HPDE6-E6E7 (cell line): Measurements from ENCODE around the gene LY6G5C.

Experiments used
- DNase-seq: peaks from one replicate; pipeline ENCODE4 v3.0.0; 2011; ENCODE audit warnings: missing footprints; ENCODE audit errors: extremely low spot score

The LY6G5C gene

GRCh38 chr6:31641370-31641769, 39.5 kb downstream of the LY6G5C start:
- no peak for DNase-seq

- no peak for DNase-seq
Observed at GRCh38 chr6:31640612-31641011, 40.3 kb downstream of the LY6G5C start.

DNA sequence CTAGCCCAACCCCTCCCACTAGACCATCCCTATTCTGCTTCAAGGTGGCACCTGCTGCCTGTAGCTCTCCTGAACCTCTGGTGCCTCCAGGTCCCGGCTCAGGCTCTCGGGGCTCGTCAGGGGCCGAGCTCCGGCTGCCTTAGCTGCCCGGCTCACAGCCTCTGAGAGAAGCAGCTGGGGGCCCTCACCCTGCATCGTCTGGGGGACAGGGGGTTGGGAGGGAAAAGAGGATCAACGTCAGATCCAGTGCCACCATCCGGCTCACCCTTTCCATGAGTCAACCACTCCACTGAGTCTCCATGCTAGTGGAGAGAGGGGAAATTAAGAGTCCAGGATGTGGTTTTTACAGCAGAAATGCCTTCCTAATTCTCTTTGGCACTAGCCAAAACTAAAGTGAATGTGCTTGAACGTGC, 41.4 kb downstream of the LY6G5C start:
- no peak for DNase-seq

DNA sequence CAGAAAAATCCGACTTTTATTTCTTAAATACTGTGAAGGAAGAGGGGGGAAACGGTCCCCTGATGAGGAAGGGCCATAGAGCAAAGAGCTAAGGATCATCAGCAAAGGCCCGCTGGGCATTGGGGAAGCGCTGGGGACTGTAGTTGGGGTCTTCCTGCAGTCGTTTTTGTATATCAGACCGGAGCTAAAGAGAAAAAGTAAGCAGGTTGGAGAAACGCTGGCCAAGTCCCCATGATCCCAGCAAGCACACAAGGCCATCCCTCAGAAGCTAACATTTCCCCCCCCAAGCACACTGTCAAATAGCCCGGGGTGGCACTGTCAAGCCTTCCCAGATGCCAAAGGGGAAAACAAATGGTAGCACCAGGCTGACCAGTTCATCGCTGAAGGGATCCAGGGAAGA, 41.8 kb downstream of the LY6G5C start:
- no peak for DNase-seq

GRCh38 chr6:31636698-31637596, 43.9 kb downstream of the LY6G5C start:
- DNase-seq = no peak

GRCh38 chr6:31634969-31635575, 45.8 kb downstream of the LY6G5C start:
- DNase-seq = no peak

DNA sequence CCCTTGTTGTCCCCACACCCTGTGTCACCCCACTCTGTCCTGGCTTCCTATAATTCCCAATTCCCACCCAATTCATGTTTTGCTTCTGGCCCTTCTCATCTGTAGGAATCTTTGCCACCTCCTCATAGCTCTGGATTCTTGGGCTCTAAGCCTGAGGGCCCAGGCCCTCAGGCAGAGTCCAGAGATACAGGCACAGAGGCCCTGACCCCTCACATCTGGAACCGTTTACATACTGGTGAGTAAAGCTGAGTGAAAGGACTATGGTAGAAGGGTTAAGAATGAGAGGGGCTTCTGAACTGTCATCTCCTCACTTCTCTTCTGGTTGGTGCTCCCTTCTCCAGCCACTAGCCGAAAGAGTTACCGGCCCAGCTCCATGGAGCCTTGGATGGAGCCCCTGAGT, 46.7 kb downstream of the LY6G5C start:
- no peak for DNase-seq

GRCh38 chr6:31633447-31633846, 47.4 kb downstream of the LY6G5C start:
- no peak for DNase-seq

- no peak for DNase-seq
Observed at GRCh38 chr6:31632279-31632946, 48.5 kb downstream of the LY6G5C start.

GRCh38 chr6:31631681-31632278, 49.1 kb downstream of the LY6G5C start:
- DNase-seq = no peak

DNA sequence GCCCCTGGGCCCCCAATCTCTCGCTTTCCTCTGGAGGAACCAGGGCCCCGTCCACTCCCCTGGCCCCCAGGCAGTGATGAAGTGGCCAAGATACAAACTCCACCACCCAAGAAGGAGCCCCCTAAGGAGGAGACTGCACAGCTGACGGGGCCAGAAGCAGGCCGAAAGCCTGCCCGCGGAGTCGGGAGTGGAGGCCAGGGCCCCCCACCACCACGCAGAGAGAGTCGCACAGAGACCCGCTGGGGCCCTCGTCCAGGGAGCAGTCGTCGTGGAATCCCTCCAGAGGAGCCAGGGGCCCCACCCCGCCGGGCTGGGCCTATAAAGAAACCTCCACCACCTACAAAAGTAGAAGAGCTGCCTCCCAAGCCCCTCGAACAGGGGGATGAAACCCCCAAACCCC, 49.7 kb downstream of the LY6G5C start:
- DNase-seq = no peak

DNA sequence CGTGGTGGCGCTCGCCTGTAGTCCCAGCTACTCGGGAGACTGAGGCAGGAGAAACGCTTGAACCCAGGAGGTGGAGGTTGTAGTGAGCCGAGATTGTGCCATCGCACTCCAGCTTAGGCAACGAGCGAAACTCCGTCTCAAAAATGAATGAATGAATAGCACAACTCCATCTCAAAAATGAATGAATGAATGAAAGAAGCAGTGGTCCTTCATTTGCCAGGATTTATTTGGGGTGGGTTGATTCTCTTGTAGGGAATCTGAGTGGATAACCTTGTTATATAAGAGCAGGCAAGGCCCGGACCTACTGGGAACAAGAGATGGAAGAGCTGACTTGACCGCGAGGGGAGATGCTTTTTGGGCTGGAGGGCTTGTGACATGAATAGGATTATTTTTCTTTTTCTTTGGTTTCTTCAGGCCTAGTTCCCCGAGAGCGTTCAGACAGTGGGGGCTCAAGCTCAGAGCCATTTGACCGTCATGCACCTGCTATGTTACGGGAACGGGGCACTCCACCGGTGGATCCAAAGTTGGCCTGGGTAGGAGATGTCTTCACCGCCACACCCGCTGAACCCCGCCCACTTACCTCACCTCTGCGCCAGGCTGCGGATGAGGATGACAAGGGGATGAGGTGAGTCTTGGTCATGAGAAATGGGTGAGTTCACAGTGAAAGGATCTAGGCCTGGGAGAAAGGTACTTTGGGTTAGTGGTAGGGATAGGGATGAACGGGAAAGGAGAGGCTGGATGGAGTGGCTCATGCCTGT, 50.5 kb downstream of the LY6G5C start:
- no peak for DNase-seq

- no peak for DNase-seq
Observed at GRCh38 chr6:31629014-31629413, 51.9 kb downstream of the LY6G5C start.

DNA sequence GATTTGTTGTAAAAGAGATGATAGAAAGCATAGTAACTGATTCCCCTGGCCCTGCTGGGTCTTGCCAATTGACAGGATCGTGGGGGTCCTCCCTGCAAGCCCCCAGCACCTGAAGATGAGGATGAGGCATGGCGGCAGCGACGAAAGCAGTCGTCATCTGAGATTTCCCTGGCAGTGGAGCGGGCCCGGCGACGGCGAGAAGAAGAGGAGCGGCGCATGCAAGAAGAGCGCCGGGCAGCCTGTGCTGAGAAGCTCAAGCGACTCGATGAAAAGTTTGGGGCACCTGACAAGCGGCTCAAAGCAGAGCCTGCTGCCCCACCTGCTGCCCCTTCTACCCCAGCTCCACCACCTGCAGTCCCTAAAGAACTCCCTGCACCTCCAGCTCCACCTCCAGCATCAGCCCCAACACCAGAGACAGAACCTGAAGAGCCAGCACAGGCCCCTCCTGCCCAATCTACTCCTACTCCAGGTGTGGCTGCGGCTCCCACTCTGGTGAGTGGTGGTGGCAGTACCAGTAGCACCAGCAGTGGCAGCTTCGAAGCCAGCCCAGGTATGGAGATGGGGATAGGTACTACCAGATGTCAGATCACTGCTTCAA, 53.1 kb downstream of the LY6G5C start:
- no peak for DNase-seq

GRCh38 chr6:31626952-31627351, 53.9 kb downstream of the LY6G5C start:
- no peak for DNase-seq
